Heart left ventricle (tissue), 13 donors: ENCODE measurements around the gene ATXN1.

Experiments
- CTCF ChIP-seq, 12 donors: fragments of 200-600 bp; sonication (generic) in 4 of 12; IDR thresholded peaks; one replicate each; pipeline versions ENCODE4 v1.5.0 to v1.8.0; 2018 to 2022; ENCODE audit warnings: antibody characterized with exemption in 12 of 12, mild to moderate bottlenecking in 5 of 12
- POLR2A ChIP-seq, 2 donors: fragments of 450-650 bp; IDR thresholded peaks; one replicate each; pipeline ENCODE4 v1.6.1; 2017; ENCODE audit warnings: antibody characterized with exemption in 2 of 2, mild to moderate bottlenecking in 2 of 2, moderate library complexity in 2 of 2
- donor health status: ischemic (EF 13 %, LVEDD 7.1; RV severe dilation, severe dysfunction).
- donor health status: DM: no; HTN: yes; CAD: no.
- donor health status: DM: no; HTN: no; CAD: no.
- donor health status: ischemic (EF 25% LVEDD 6.9; RV normal size, moderate dysfunction).
- donor health status: ischemic (EF 25% LVEDD 5.7; RV mildly dilated, moderate dysfunction).
- donor health status: ischemic (EF 35%, LVEDD 5.7; RV mildly dilated, moderate dysfunction).
- donor health status: nonischemic (EF 11% LVEDD 7.7; RV severe dilation, severe dysfunction).
- donor health status: DM: yes; HTN: yes; CAD: no.
- donor health status: PGD.
- donor health status: ischemic (EF 29% LVEDD 5.4; RV normal size, mild dysfunction).
- donor health status: nonischemic (EF 23%, LVEDD 6.1; RV moderate dilation, normal function).

GRCh38 chr6:16337295-16337975 is 423.8 kb downstream of the ATXN1 start:
- TF ChIP-seq CTCF (IDR thresholded peaks at IDR 0.05) (no peak), POLR2A (IDR thresholded peaks at IDR 0.05) (no peak)
